Cardiac septum (tissue), 1 donor: ENCODE measurements around the gene TDRKH. TPM values are rescaled to one million over a fixed set of nuclear protein-coding genes. Genes with fewer than 3 reads are reported as not detected.
A peak's percentile ranks its signal among the peaks of the same experiment; 100 is the strongest.

Experiments
- DNase-seq: peaks from one replicate; pipeline ENCODE4 v3.0.0-alpha.2; 2020; ENCODE audit warnings: low spot score
- intact Hi-C: fragments of 100-400 bp; cut with DNase I; formaldehyde crosslinking; loops from one replicate; pipeline ENCODE4 v1.14.0; 2022
- total RNA-seq: library from RNA; stranded (reverse); fragmentation: NEBNext Ultra II Directional; extraction: Animal tissue kit (Norgen Biotek cat#: 25700); gene quantifications from one replicate; pipeline ENCODE4 v1.2.1, GENCODE V29; 2021
- donor health status: DM: no; HTN: no; CAD: no.

The TDRKH gene
- total RNA-seq, 1 donor from 2014 or later, result 6.0 TPM

GRCh38 chr1:151729157-151729965 lies 60.9 kb downstream of the TDRKH start:
- intact Hi-C loops, result loop anchor here (5.0 kb wide), 1 partner anchor 117 kb away; the partner anchor contains the start of gene SNX27
- peak; percentile 5 for DNase-seq

- intact Hi-C loops, result loop anchor here (5.0 kb wide), 1 partner anchor 116 kb away; the partner anchor contains the start of gene SNX27
- peak; percentile 70 for DNase-seq
Observed at GRCh38 chr1:151728151-151729054, 61.9 kb downstream of the TDRKH start.

- DNase-seq, result no peak
- intact Hi-C loops, result no loop called here
Observed at GRCh38 chr1:151723726-151724370, 66.5 kb downstream of the TDRKH start.

Other genes starting within 250 kb of the TDRKH start
- gene SNX27, start 178.4 kb downstream of the TDRKH start, total RNA-seq, result 33.5 TPM
- not detected for gene CELF3, start 73.7 kb downstream of the TDRKH start, total RNA-seq
- gene RIIAD1, start 69.0 kb downstream of the TDRKH start, total RNA-seq, result 4.3 TPM
- 43.2 TPM for gene MRPL9, start 27.0 kb downstream of the TDRKH start, total RNA-seq
- 0.43 TPM for gene LINGO4, start 14.9 kb upstream of the TDRKH start, total RNA-seq
- 5.9 TPM for gene RORC, start 41.3 kb upstream of the TDRKH start, total RNA-seq
- gene C2CD4D, start 49.3 kb upstream of the TDRKH start, total RNA-seq, result not detected
- gene THEM5, start 63.2 kb upstream of the TDRKH start, total RNA-seq, result not detected
- gene THEM4, start 119.0 kb upstream of the TDRKH start, total RNA-seq, result 15.7 TPM
- 131 TPM for gene S100A10, start 203.4 kb upstream of the TDRKH start, total RNA-seq
- 90.8 TPM for gene S100A11, start 246.5 kb upstream of the TDRKH start, total RNA-seq